ENCODE results near the gene PIGU. TPM values are rescaled to one million over a fixed set of nuclear protein-coding genes. Genes with fewer than 3 reads are reported as not detected.

PIGU gene
- total RNA-seq, 1 experiment from 2014 or later = 25.1 TPM

GRCh38 chr20:34535301-34535840 is 141.5 kb downstream of the PIGU start:
- Histone ChIP-seq H3K9me3 (ENCODE audit: control insufficient read depth in 1 of 2, insufficient read depth in 1 of 2, low read depth in 1 of 2, low read length in 2 of 2) (no peaks in the 10 kb centered on the region), H2AFZ (ENCODE audit: low read depth, low read length, poor library complexity, severe bottlenecking) (no peak overlapping the region), H3K4me2 (ENCODE audit: low read length) (no peak overlapping the region), H4K20me1 (ENCODE audit: insufficient read depth) (no peaks in the 10 kb centered on the region), H3K27me3 (ENCODE audit: insufficient read depth, low read length) (no peaks in the 10 kb centered on the region), H3K36me3 (ENCODE audit: control insufficient read depth in 1 of 2, insufficient read depth in 2 of 2, low read length in 2 of 2) (peaks cover 17 to 47% of the 10 kb centered on the region in 2 experiments; a peak in 3 of 4 replicates), H3K9ac (ENCODE audit: low read length) (no peak overlapping the region), H3K9me2 (ENCODE audit: insufficient read depth) (no peaks in the 10 kb centered on the region), H3K79me2 (ENCODE audit: insufficient read depth, low read length) (peaks cover 8% of the 10 kb centered on the region; the same call in 1 of the 2 replicates), H3K27ac (ENCODE audit: low read depth, low read length) (no peak overlapping the region), H3K4me3 (replicated peaks in 1 of 2; ENCODE audit: low read depth in 1 of 2, low read length in 2 of 2) (no peak overlapping the region), H3K4me1 (ENCODE audit: control insufficient read depth in 1 of 2, insufficient read depth in 2 of 2, low read length in 2 of 2) (no peaks in the 10 kb centered on the region)
- ChIA-PET RAD21 (ENCODE audit: low non-redundant PET in 1 of 2, low total read pairs in 2 of 2, uncharacterized antibody in 2 of 2, unreplicated experiment in 2 of 2) (no interaction called here), CTCF (interaction anchor here (0.8 kb wide), 1 partner anchor 234 kb away, joined by 3 read pairs; no protein-coding TSS in a partner anchor), POLR2A (no interaction called here)
- no peak for TF ChIP-seq REST (IDR thresholded peaks at IDR 0.05; ENCODE audit: low read depth)
- no peak for TF ChIP-seq CEBPB (IDR thresholded peaks at IDR 0.05; ENCODE audit: low read depth)
- no peak for TF ChIP-seq POLR2A (IDR thresholded peaks at IDR 0.05; ENCODE audit: borderline replicate concordance, extremely low read depth, insufficient read depth, insufficient read length)
- no peak for TF ChIP-seq EZH2 (IDR thresholded peaks at IDR 0.05)
- TF ChIP-seq ZBTB33 (IDR thresholded peaks at IDR 0.05; ENCODE audit: extremely low read depth, insufficient replicate concordance, low read length) = no peak
- TF ChIP-seq SIN3A (IDR thresholded peaks at IDR 0.05; ENCODE audit: low read depth) = no peak
- DNase-seq (ENCODE audit: low read depth, low spot score) = no peak
- no TSS peak for BruUV-seq (replicated peaks)
- intact Hi-C loops (cut with micrococcal nuclease) = no loop called here
- no peak for ATAC-seq
